T follicular helper cell (primary cell): ENCODE results near the gene SEC61B.

Experiments used
- DNase-seq: peaks from one replicate; pipeline ENCODE4 v3.0.0-alpha.2; 2020; ENCODE audit warnings: low read depth
- total RNA-seq, 2 experiments: gene quantifications; one replicate each; lab custom pipeline; 2026; lab: John Stamatoyannopoulos, UW

Gene SEC61B
- total RNA-seq = 46.9 to 117 reads per million in 2 experiments

DNA sequence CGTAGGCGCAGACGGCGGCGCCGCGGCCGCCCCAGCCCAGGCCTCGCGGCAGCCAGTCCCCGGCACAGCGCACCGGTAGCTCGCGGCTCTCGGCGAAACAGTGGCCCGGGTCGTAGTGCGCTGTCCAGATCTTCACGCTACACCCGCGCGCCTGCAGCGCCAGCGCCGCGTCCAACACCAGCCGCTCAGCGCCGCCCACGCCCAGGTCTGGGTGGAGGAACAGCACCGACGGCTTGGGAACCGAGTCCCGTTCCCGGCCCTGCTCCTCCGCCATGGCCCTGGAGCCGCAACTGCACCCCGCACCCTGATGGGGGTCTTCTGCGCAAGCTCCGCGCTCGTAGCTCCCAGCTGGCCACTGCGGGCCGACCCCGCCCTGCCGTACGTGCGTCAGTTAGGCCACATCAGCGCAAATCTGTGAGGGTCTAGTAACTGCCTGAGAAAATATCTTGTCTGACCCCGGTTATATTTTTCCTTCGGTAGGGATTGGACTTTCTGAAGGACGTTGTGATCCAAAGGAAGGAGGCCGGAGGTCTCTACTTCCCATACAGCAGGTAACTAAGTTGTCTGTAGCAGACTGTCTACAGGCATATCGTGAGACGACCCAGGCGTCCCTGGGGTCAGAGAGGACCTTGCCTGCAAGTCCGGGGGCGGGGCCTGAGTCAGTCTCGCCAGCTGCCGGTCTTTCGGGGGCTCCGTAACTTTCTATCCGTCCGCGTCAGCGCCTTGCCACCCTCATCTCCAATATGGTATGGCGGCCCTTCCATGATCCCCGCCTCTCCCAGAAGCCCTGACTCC, at the start of gene SEC61B, which contains the start of gene ALG2:
Gene SEC61B, plus strand, starts transcription at position 662 of the 795 bp plus-strand sequence. Its CDS starts 82 bp downstream, at position 744.
Gene ALG2, minus strand, starts transcription at position 322 of the 795 bp plus-strand sequence. Its CDS starts 48 bp downstream, at position 274.
- DNase-seq = peak; percentile 86

DNA sequence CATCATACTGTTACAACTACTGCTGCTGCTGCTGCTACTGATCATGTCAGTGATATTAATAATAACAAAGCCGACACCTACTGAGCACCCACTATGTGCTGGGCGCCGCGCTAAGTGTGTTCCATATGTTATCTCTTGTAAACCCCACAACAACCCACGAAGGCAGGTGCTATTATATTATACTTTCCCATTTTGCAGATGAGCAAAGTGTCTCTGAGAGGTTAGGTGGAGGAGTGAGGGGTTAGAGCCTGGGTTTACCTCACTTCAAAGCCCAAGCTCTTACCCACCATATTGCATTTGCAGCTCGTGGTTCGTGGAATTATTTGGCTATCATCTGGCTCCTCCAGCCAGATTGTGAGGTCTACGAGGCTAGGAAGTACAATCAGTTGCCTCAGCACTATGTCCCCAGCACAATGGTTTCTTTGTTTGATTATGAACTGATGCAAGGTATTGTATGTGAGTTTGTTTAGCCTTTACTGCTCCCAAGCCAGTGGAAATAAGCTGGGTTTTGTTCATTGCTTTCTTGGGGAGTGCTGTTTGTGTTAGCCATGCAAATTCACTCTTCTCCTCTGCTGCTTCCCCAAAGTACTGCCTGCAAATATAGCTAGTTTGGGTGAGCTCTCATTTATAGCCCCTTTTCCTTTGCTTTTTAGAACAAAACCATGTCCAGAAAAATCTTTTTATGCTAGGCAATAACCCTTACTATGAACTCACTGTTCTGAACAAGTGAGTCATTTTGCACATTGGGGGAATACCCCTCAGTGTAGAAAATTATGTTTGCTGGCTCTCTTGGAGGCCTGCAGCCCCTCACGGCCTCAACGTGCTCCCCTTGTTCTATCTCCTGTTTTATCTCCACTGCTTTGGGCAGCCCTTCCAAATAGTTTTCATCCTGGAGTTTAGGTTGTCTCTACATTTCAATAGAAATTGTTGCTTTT, 48.2 kb upstream of the SEC61B start:
- no peak for DNase-seq

DNA sequence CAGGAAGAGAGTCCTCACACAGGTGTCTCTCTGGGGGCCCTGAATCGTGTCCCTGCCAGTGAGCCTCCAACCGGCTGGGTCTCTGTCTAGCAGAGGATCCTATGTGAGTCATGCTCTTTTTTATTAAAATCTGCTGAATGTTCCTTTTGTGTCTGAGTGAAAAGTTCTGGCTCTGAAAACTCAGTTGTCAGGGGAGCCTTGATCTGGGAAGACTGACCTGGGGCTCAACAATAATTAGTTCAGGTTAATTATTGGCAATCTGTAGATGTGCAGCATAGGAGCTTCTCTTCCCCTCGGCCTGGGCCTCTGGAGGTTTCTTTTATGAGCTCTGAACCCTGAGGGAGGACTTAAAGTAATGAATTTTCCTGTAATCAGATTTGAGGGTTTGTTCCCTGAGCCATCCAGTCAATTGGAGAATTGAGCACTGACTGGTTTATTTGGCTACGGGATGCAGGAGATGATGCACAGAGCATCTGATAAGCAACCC, 45.5 kb upstream of the SEC61B start:
- DNase-seq = no peak

DNA sequence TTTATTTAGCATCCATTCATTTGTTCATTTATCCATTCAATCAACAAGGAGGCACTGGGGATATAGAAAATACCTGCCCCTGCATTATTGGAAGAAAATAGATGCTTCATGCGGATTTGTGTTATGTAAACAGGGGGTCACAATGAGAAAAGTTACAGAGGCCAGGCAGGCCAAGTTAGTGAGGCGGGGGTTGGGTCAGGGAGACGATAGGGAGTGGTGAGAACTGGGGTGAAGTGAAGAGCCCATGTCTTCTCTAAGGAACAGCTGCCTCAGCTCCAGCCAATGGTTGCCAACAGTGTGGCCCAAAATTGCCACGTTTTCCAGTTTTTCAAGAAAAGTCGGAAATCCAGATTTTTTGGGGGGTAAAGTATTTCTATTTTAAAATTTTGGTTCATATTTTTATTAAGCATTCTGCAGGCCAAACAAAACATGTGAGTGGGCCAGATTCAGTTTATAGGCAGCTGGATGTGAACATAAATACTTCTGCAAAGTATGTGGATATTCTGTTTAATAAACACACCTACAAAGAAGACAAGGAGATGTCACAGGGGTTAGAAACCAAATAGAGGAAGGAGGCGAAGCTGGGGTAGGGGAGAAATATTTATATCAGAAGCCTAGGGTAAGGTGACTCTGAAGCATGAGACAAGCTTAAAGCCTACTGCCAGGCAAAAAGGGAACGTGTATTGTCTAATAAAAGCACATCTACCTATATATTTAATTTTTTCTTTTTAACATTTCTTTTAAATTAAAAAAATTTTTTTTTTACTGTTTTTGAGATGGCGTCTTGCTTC, 44.3 kb upstream of the SEC61B start:
- no peak for DNase-seq

DNA sequence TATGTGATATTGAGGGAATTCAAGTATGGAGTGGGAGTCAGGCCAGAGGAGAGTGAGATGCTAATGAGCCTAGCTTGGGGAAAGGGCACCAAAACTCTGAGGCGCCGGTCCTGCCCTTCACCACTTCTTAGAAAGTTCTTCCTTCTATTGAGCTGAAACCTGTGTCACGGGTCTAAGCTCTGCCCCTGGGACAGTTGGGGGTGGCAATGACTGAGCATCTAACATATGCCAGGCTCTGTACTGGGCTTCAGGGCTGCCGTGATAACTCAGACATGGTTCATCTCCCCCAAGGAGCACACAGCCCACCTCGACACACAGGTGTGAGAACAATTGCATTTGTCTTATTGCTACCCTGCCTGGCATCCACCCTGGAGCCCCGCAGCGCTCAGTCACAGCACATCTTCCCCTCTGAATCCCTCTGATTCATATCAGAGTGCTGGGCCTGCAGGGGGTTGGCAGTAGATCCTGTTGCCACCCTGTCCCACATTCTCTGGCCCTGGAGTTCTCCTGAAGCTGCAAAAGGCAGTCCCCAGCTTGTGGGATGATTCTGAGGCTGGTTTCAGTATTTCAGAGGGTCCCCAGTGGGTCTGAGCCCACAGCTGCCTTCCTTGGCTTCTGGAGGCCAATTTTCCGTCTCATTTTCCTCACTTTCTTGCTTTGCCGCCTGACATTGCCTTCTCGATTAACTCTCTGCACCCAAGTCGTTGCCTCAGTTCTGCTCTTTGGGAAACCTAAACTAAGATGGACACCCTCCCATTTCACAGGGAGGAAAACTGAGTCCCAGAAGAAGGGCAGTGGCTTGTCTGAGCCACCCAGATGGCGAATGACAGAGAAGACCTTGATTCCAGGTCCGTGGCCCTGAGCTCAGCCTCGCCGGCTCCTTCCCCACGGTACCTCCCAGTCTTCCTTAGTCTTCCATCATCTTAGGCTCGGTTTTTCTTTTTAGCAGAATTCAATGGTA, 42.9 kb upstream of the SEC61B start:
- no peak for DNase-seq

DNA sequence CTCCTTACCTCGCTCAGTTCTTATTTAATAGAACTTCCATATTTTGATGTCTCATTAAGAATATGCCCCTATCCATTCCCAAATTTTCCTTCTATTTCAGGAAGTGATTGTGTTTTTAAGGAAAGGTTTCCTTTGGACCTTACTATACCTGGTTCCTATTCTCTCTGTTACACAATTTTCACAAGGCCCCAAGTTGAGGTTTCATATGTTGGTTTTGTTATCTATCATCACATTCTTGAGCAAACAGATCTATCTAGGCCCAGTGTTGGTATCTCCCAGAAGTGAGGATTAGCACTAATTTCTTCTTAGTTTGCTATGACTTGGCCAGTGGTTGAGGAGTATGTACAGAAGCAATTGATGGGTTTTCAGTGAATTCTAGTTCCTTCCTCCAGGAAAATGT, 41.9 kb upstream of the SEC61B start:
- no peak for DNase-seq

DNA sequence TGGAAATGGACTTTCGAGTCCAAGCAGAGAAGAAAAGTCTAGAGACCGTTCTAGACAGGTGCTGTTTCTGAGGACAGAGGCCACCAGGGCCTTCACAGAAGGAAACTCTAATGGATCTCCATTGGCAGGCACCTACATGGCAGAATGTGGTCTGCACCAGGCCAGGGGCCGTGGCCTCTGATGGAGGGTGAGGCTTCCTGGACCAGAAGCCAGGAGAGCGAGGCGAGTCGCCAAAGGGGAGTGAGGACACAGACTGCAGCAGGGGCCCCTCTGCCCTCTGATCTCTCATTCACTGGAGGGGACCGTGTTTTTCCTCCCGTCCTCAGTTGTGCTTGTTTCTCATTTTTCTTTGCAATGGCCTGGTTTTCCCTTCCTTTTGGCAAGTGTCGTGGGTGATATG, 41.4 kb upstream of the SEC61B start:
- no peak for DNase-seq

DNA sequence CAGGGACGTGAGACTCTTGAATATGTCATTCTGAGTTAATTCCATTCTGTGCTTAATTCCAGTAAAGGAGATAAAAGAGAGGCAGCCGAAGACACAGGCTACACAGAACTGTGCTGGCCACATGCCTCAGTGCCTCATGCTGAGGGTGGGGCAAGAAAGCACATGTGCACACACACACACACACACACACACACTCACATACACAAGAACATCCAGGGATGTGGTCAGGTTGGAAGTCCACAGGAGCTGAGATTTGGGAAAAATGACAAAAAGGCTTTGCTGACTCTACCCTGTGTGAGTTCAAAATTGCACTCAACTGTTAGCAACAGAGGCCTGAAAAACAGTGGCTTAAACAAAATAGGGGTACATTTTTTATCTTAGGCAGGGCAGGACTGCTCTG, 40.9 kb upstream of the SEC61B start:
- DNase-seq = no peak

DNA sequence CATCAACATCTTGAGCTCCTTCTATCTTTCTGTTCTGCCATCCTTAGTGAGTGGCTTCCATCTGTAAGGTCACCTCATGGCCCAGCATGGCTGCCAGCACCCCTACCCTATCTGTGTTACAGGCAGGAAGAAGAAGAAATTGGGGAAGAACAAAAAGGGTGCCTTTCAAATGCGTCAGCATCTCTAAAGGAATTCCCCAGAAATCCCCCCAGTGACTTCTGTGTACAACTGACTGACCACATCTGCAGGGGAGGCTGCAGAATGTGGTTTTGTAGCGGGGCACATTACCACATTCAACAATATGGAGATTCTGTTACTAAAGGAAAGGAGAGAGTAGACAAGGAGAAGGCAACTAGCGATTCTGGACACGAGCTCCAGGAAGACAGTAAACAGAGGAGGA, 40.5 kb upstream of the SEC61B start:
- no peak for DNase-seq

DNA sequence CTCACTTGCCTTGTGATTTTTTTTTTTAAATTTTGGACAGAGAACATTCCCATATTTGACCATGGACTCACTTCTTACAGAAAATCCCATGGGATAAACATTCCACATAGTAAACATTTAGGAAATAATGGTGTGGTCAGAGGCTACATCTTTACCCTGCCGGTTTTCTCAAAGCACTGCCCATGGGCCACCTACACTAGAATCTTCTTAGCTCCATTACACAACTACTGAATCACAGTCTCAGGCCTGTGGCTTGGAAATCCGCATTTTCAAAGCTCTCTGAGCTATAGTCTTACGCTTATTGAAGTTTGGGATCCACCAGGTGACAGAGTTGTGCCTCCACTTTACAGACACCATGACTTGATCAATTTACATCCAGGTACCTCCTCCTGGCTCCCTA, 39.7 kb upstream of the SEC61B start:
- no peak for DNase-seq

DNA sequence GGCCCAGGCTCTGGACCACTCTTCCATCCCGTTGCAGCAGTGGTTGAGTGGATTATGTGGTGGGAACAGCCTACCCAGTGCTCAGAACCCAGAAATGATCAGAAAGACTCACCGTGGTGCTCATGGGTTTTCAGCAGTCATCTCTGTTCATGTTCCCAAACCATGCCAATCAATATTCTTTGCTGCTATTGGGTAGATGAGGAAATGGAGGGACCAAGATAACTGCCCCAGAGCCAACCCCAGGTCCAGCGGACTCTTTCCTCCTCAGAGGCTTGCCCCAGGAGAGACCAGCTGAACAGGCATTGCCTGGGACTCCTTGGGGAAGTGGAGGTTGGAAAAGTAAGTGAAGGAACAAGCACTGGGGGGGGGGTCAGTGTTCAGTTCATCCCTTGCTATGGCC, 38.5 kb upstream of the SEC61B start:
- no peak for DNase-seq

DNA sequence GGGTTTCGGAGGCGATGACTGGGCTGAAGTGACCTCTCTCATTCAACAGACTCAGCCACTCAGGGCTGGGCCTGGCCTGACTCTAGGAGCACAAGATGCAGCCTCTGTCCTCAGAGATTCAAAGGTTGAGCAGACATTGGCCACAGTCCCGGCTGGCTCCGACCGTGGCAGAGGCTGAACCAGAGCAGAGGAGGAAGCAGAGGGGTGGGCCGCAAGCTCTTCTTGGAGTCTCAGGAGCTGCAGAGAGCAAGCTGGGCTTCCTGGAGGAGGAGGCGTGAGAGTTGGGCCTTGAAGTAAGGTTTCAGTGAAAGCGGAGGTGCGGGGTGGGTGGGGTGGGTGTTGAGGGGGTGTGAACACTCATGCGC, 38.0 kb upstream of the SEC61B start:
- DNase-seq = no peak

DNA sequence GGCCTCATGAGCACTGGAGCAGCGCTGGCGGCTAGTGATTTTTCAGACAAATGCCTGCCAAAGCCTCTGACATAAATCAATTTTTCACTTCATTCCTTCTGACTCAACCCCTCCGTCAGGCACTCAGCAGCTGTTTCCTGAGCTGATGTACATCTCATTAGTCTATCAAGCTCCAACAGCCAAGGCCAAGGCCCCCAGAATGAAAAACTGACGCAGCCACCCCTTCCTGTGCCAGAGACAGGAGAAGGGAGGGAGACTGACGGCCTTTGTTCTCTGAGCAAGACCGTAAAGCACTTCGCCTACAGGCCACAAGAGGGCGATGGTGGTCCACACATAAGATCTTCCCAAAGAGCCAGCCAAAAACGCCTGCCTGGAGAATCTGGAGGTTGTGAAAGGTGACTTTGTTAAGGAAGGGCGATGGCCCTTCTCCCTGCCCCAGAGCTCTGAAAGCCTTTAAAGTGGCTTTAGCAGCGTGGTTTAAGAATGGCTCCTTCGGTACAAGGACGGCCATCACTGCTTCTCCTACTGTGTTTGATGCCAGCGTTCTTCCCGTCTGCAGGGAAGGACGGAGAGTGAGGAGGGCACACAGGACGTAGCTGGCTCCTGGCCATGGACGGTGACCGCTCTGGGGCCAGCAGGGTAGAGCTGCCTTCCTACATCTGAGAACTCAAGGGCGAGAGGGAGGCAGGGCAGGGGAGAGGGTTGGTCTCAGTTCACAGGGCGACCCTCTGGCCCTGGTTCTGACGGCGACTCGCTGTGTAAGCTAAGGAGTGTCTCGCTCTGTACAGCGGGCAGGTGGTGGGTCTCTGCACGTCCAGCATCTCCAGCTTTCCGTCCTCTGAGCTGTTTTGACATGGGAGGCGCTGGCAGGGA, 37.4 kb upstream of the SEC61B start:
- DNase-seq = peak; percentile 57

DNA sequence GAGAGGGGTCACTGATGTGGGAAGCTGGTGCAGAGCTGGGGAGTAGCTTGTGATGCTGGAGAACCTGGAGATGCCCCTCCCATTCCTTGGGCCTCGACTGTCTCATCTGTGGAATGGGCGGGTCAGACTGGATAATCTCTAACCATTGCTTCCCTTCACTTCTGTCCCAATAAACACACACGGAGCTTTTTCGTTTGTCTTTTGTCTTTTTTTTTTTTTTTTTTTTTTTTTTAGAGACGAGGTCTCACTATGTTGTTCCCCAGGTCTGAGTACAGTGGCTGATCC, 36.8 kb upstream of the SEC61B start:
- DNase-seq = no peak

DNA sequence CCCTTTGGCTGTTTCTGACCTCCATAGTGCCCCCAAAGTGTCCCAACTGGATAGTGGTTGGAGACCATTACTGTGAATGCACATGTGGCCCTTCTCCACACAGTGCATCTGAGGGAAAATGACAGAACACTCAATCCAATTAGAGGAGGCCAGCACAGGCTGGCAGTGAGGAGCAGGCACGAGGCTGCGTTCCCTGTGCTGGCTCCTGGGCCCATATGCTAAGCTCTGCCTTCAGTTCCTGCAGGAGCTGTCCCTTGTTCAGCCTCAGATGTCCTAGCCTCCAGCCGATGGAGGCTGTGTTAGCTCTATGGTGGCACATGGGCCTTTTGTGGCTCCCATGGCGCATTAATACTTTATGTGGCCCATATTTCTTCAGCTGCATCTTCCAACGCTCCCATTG, 36.1 kb upstream of the SEC61B start:
- no peak for DNase-seq

DNA sequence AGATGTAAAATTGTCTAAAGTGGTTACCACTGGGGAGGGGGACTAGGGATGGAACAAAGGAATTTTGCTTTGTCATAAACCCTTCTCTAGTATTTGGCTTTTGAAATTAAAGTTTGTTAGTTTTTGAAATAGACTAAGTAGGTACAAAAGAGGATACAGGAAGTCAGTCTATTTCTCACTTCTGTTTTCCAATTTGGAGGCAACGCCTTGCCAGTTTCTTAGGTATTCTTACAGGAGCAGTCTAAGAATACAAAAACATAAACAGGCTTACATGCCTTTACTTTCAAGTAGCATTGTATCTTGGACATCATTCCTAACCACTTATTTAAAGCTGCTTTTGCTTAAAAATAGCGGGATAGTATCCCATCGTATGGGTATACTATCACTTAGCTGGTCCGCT, 34.8 kb upstream of the SEC61B start:
- no peak for DNase-seq

DNA sequence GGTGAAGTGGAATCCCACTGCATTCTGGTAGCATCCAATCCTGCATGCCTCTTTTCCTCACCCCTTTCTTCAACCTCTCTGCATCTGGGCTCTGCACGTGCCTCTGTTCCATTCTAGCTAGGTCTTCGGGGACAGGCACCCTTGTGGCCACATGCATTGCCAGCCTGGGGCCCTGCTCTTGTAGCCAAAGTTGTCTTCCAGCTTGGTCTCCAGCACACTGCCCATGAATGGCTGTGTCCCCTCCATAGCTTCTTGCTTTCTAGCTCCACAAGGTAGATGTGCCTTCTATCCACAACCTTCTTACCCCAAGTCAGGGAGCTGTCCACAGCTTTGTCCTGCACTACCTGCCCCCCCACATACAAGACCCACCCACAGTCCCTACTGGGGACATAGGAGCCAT, 32.9 kb upstream of the SEC61B start:
- DNase-seq = no peak

DNA sequence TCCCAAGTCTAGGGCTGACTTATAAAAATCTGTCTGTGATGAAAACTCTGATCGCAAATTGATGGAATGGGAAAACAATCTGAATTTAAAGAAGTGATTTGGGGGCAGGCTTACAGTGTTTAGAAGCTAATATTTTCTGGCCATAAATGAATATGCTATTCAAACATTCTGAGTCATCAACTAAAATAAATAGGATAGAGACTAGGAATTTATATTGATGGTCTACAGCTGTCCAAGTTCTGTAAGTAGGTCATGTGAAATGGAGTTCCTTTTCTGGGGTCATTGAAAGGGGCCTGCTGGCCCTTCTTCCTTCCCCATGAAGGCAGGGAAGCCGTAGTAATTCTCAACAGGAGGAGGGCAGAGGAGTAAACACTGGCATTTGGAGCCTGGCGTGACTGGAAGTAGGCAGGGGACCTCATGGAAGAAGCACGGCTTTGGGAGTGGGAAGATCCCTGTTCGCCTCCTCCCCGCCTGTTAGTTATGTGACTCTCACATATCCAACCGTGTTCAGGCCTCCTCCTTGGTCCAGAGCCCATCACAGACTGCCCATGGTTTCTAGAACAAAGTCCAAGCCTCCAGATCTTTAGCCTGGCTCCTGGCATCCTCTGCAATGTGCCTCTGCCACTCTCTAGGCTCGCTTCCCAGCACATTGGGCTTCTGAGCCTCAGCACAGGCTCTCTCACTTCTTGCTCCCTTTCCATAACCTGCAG, 32.0 kb upstream of the SEC61B start:
- DNase-seq = no peak

DNA sequence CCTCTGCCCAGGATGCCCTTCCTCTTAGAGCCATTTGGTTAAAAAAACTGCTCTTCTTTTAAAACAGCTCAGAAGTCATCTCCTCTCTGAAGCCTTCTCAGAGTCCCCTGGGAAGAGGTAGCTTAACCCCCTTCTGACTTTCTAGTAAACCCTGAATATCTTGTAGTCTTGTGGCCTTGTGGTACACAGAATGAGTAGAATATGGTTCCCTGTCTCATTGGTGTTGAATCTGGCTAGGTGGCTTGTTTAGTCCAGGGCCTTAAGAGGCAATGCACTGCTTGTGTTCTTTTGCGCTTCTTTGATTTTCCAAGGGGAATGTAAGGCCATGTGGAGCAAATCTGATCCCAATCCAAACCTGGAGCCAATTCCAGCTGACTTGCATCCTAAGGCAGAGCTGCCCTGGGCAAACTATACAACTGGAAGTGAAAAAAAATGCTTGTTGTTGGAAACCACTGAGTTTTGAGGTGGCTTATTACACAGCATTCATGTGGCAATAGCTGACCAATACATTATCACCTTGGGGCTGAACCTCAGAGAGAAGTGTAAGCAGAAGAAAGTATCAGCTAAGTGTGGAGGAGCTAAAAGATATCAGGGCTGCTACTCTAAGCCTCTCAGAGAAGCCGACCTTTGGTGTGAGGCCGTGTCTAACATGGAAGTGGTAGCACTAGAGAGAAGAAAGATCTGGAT, 31.3 kb upstream of the SEC61B start:
- no peak for DNase-seq
